ENCODE results near the gene CAP1. TPM values are rescaled to one million over a fixed set of nuclear protein-coding genes. Genes with fewer than 3 reads are reported as not detected.
A peak's percentile ranks its signal among the peaks of the same experiment; 100 is the strongest.

CAP1 gene
- total RNA-seq, 4 donors from 2014 or later = 412 to 468 (median 442) TPM

- no peak for DNase-seq (ENCODE audit: extremely low spot score)
- Histone ChIP-seq H3K4me3 (no peak overlapping the region), H3K27me3 (no peaks in the 10 kb centered on the region), H3K36me3 (peaks cover 0 to 18% (median 3%) of the 10 kb centered on the region in 4 donors), H3K4me1 (peaks cover 69 to 99% (median 97%) of the 10 kb centered on the region in 4 donors), H3K9me3 (no peaks in the 10 kb centered on the region), H3K27ac (replicated peaks in 1 of 4) (peak overlapping the region; percentile 74 to 98 (median 82))
- intact Hi-C loops (cut with DNase I) = no loop called here
- 89% methylated on average over 5 of the region's 5 CpGs for WGBS
- TF ChIP-seq POLR2AphosphoS5 (IDR thresholded peaks at IDR 0.05) (no peak), EP300 (IDR thresholded peaks at IDR 0.05) (no peak), CTCF (IDR thresholded peaks at IDR 0.05) (no peak), POLR2A (IDR thresholded peaks at IDR 0.05; ENCODE audit: low read depth) (no peak)
Measured at GRCh38 chr1:40047769-40048168, 7.2 kb downstream of the CAP1 start.

- Histone ChIP-seq H3K27ac (replicated peaks in 1 of 4) (peak overlapping the region; percentile 74 to 98 (median 82)), H3K36me3 (peaks cover 0 to 18% (median 3%) of the 10 kb centered on the region in 4 donors), H3K4me3 (no peak overlapping the region), H3K9me3 (no peaks in the 10 kb centered on the region), H3K27me3 (no peaks in the 10 kb centered on the region), H3K4me1 (peaks cover 68 to 99% (median 98%) of the 10 kb centered on the region in 4 donors)
- DNase-seq (ENCODE audit: extremely low spot score) = no peak
- TF ChIP-seq CTCF (IDR thresholded peaks at IDR 0.05) (no peak), EP300 (IDR thresholded peaks at IDR 0.05) (peak; percentile 42), POLR2A (IDR thresholded peaks at IDR 0.05; ENCODE audit: low read depth) (no peak), POLR2AphosphoS5 (IDR thresholded peaks at IDR 0.05) (peak; percentile 74 to 85)
- 19% methylated on average over 2 of the region's 2 CpGs for WGBS
- intact Hi-C loops (cut with DNase I) = no loop called here
Measured at GRCh38 chr1:40049725-40050124, 9.2 kb downstream of the CAP1 start.

- TF ChIP-seq CTCF (IDR thresholded peaks at IDR 0.05) = no peak
- TF ChIP-seq POLR2AphosphoS5 (IDR thresholded peaks at IDR 0.05) = no peak
- no peak for TF ChIP-seq EP300 (IDR thresholded peaks at IDR 0.05)
- no peak for TF ChIP-seq POLR2A (IDR thresholded peaks at IDR 0.05; ENCODE audit: low read depth)
- no peaks in the 10 kb centered on the region for H3K9me3 ChIP-seq
- H3K4me3 ChIP-seq = no peak overlapping the region
- intact Hi-C loops (cut with DNase I) = no loop called here
- WGBS = 74% methylated on average over 3 of the region's 3 CpGs
- H3K27me3 ChIP-seq = no peaks in the 10 kb centered on the region
- peak overlapping the region; percentile 46 to 98 (median 78) for H3K27ac ChIP-seq (replicated peaks in 1 of 4)
- peaks cover 0 to 18% (median 3%) of the 10 kb centered on the region in 4 donors for H3K36me3 ChIP-seq
- no peak for DNase-seq (ENCODE audit: extremely low spot score)
- peaks cover 61 to 99% (median 98%) of the 10 kb centered on the region in 4 donors for H3K4me1 ChIP-seq
Measured at GRCh38 chr1:40050863-40051262, 10.3 kb downstream of the CAP1 start.

GRCh38 chr1:40053138-40053887, 12.8 kb downstream of the CAP1 start:
- Histone ChIP-seq H3K27ac (replicated peaks in 1 of 4) (peak overlapping the region; percentile 21 to 98 (median 64)), H3K36me3 (peaks cover 0 to 14% (median 5%) of the 10 kb centered on the region in 4 donors), H3K9me3 (no peaks in the 10 kb centered on the region), H3K27me3 (no peaks in the 10 kb centered on the region), H3K4me3 (no peak overlapping the region), H3K4me1 (peaks cover 64 to 99% (median 98%) of the 10 kb centered on the region in 4 donors)
- TF ChIP-seq POLR2AphosphoS5 (IDR thresholded peaks at IDR 0.05) (no peak), EP300 (IDR thresholded peaks at IDR 0.05) (no peak), CTCF (IDR thresholded peaks at IDR 0.05) (no peak), POLR2A (IDR thresholded peaks at IDR 0.05; ENCODE audit: low read depth) (no peak)
- intact Hi-C loops (cut with DNase I) = no loop called here
- WGBS = 74% methylated on average over 11 of the region's 11 CpGs
- DNase-seq (ENCODE audit: extremely low spot score) = no peak

Measured in esophagus muscularis mucosa (tissue), 4 donors.